GM18520 (cell line): Measurements from ENCODE around the gene MYO1H.
"Not testable (repeated sequence)": the region's sequence is repeated elsewhere in the genome, so short reads cannot be mapped to it uniquely, and the experiment has no call there.

Experiments used
- ATAC-seq: cut with Tn5 transposase; IDR thresholded peaks from one replicate; pipeline ENCODE4 v1.9.1; 2021; ENCODE audit not compliant: unreplicated experiment

Gene MYO1H

GRCh38 chr12:109466305-109466704, 118.6 kb downstream of the MYO1H start:
- ATAC-seq = no peak

GRCh38 chr12:109466821-109467220, 119.1 kb downstream of the MYO1H start:
- no peak for ATAC-seq

GRCh38 chr12:109467978-109468676, 120.4 kb downstream of the MYO1H start:
- no peak for ATAC-seq

DNA sequence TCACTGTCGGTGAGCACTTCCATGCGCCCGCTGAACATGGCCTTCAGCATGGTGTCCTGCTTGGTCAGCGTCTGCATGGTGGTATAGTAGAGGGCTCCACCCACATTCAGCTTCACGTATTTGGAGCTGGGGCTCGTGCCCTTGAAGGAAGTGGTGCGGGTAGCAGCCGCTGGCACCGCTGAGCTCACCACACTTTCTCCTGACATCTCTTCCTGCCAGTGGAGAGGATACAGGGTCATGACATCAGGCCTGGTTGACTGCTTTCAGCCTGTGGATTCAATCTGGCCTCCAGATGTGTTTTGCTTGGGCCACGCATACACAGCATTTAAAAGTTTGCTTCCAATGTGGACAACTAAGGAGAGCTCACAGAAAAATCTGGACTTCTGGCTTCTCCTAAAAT, 121.8 kb downstream of the MYO1H start:
- ATAC-seq = no peak

DNA sequence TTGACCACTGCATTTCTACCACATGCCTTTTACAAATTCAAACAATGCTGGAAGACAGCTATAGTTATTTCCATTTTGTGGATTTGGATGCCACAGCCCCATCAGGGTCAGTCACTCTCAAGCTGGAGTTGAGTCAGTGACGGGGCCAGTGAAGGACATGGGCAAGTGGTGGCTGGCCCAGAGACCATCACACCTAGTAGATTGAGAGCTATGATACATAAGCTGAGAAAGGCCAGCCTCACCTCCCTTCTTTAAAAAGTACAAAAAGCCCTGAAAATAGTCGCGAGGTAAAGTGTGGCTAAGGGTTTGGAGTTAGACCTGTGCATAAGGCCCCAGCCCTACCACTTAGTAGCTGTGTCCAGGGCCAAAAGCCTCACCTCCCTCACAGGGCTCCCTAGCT, 125.3 kb downstream of the MYO1H start:
- ATAC-seq = no peak

GRCh38 chr12:109473526-109474270, 126.0 kb downstream of the MYO1H start:
- not testable (repeated sequence) for ATAC-seq

GRCh38 chr12:109475121-109475520, 127.4 kb downstream of the MYO1H start:
- no peak for ATAC-seq

- no peak for ATAC-seq
These were observed 128.5 kb downstream of the MYO1H start for GRCh38 chr12:109475993-109476806.

- no peak for ATAC-seq
These were observed 129.1 kb downstream of the MYO1H start for GRCh38 chr12:109476807-109477184.

DNA sequence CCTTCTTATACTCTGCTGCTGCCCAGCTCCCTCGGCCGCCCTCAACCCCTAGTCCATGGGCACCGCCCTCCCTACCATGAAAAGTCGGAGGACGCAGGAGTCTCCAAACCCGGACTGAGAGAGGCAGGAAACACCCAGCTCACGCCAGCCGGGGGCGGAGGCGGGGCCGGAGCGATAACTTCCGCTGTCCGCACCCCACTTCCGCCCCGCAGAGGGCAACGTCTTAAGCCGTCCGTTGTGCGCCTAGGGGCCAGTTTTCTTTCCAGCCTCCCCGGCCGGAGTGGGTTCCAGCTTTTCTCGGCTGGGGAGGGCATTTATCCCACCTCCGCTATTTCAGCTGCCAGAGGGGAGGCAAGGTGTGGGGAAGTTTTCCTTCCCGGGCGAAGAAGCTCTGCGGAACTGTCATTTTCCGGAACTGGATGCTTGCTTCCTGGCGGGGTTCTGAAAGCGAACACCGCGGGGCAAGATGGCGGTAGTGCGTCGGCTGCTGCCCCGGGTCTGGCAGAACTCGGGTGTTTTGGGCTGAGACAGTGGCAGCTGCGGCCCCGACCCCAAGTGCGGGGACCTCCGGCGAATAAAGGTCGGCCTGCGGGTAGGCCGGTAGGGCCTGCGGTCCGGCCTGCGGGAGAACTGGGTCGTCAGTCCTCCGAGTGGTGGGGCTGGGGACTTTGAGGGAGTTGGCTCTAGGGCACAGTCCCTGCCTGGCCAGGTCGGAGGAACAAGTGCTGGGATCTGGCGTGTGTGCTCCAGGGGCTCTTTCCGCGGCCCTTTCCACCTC, 129.7 kb downstream of the MYO1H start, which contains the start of the genes KCTD10 and UBE3B:
KCTD10 (minus strand) TSS at position 116 of the 778 bp plus-strand sequence; CDS start at position 78, 38 bp downstream.
UBE3B (plus strand) TSS at position 450 of the 778 bp plus-strand sequence. CDS start 5,918 bp downstream, outside the sequence.
- ATAC-seq = peak; percentile 79

DNA sequence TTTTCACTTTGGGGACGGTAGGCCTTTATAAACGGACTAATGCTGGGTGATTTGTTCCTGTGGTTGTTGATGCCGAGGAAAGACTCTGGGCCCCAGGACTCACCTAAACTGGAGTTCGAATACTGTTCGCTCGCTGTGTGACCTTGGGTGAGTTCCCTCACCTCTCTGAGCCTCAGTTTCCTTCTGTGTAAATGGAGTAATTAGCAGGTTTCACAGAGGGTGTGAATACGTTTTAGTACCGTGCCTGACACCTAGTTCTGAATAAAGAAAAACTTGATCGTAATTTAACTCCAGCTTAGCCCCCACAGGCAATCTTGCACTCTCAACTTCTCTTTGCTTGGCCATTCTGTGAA, 130.2 kb downstream of the MYO1H start:
- no peak for ATAC-seq

- no peak for ATAC-seq
These were observed 132.1 kb downstream of the MYO1H start for GRCh38 chr12:109479761-109480160.

DNA sequence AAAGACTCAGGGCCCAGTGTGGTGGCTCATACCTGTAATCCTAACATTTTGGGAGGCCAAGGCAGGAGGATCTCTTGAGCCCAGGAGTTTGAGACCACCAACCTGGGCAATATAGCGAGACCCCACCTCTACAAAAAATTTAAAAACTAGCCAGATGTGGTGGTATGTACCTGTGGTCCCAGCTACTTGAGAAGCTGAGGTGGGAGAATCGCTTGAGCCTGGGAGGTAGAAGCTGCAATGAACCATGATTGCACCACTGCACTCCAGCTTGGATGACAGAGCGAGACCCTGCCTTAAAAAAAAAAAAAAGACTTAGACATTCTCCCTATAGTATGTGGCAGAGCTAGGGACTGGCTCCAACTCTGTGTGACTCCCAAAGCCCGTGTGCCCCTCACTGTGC, 132.7 kb downstream of the MYO1H start:
- ATAC-seq = no peak

GRCh38 chr12:109481863-109482262, 134.2 kb downstream of the MYO1H start:
- no peak for ATAC-seq

DNA sequence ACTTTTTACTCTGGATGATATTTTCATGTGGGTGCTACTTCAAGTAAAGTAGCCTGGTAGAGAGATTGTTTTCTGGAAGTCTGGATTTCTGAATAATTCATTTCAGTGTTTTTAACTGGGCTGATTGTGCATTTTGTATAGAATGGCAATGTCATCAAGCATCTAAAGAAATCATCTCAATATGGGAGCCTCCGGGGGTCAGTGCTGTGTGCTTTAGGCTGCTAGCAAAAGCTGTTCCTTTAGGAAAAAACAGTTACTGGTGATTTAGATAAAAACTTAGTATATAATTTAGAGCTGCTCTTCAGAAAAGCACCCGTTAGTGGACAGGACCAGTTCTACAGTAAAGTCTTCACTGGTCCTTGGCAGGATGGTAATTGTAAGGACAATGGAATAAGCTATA, 134.8 kb downstream of the MYO1H start:
- ATAC-seq = no peak

DNA sequence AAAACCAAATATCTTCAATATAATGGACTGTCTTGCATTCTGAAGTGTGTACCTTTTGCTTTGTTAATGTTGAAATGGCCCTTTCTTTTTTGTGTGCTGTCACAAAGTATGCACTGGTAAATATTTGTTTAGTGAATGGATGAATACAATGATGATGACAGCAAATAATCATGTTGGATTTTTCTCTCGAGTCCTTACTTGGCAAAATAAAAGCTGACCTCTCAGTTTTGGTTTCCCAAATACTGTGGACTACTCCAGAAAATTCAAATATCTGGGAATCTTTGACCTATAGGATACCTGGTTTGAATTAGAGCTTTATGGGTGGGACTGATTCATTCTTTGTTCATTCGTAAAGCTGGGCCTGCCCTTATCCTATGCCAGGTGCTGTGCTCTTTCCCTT, 135.2 kb downstream of the MYO1H start:
- no peak for ATAC-seq

GRCh38 chr12:109483346-109483745, 135.6 kb downstream of the MYO1H start:
- no peak for ATAC-seq

GRCh38 chr12:109485201-109485600, 137.5 kb downstream of the MYO1H start:
- no peak for ATAC-seq

DNA sequence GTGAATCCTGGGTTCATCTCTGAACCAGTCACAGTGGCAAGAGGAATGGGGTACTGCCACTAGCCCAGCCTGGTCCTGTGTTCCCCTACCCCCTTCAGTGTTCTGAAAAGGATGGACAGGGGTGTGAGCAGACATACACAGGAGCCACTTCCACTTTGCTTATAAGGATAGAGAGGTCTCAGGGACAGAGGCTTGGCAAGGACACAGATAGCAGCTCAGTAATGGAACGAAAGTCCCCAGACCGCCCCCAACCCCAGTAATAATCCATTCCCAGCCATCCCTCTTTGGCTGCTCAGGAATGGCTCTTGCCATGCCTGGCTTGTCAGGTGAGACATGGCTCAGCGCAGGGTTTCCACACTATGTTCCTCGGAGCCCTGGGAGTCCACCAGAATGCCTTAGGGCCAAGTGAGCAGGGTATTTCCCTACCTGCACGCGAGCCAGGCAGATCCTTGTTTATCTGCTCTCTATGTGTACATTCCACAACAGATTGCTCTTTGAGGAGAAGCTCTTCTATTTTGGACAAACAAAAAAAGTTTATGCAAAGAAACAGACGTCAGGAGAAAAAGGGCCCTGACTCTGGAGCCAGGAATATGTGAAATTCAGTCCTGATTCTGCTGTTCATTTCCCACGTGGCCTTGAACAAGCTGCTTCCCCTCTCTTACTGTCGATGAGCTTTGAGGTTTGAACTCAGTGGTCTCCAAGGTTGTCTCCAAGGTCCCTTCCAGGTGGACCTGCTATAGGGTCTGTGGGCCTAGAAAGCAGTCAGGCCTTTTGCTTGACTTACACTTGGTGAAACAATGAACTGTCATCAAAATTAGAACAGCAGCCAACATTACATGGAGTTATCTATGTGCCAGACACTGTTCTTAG, 139.7 kb downstream of the MYO1H start:
- no peak for ATAC-seq
